DND-41 (cell line): ENCODE measurements around the gene SEMA6B.

Experiments
- CTCF ChIP-seq: IDR thresholded peaks from 2 replicates; pipeline ENCODE4 v1.5.1; 2012; ENCODE audit warnings: borderline replicate concordance, low read length, moderate library complexity, mild to moderate bottlenecking; ENCODE audit not compliant: poor library complexity, severe bottlenecking; ENCODE audit errors: extremely low read depth
- EZH2 ChIP-seq: IDR thresholded peaks from 3 replicates; pipeline ENCODE4 v1.6.1; 2012; ENCODE audit warnings: borderline replicate concordance, low read depth, mild to moderate bottlenecking, moderate library complexity, low read length, inconsistent platforms; ENCODE audit not compliant: severe bottlenecking

- TF ChIP-seq CTCF (no peak), EZH2 (no peak)
Measured at GRCh38 chr19:4600082-4600481, 40.6 kb upstream of the SEMA6B start.
